Esophagus squamous epithelium (tissue), 4 donors: ENCODE results near the gene MMEL1.

Experiments used
- POLR2A ChIP-seq, 4 donors: fragments of 450-650 bp; IDR thresholded peaks; one replicate each; pipeline ENCODE4 v1.6.1; 2017; ENCODE audit warnings: antibody characterized with exemption in 4 of 4, mild to moderate bottlenecking in 4 of 4, moderate library complexity in 3 of 4
- TF ChIP-seq, protein P1 (sequence below), 6 experiments: fragments of 450-650 bp in 4 of 6; fragments of 200-600 bp in 2 of 6; sonication (generic) in 2 of 6; IDR thresholded peaks; one replicate each; pipeline ENCODE4 v1.5.1; 2016 to 2019; ENCODE audit warnings: antibody characterized with exemption in 6 of 6, mild to moderate bottlenecking in 4 of 6, moderate library complexity in 4 of 6

DNA sequence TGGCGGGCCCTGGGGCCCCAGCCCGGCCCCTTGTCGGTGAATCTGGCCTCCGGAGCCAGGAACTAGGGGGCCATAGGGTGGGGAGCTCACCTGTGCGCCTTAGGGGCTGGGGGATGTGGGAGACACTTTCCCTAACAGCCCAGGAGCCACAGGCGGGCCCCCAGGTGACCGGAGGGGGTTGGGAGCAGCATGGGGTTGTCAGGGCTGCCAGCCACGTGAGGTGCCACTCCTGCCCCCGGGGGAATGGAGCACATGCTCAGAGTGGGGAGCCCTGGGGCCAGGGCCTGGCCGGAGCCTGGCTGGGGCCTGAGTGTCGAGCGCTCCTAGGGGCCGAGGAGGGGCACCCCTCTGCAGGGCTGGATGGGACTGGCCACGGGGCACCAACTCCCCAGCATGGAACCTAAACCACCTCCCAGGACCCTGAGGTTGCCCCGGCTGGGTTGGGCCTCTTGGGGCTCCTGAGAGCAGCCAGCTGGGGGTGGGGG, 26.4 kb downstream of the MMEL1 start:
- TF ChIP-seq, protein P1, sequence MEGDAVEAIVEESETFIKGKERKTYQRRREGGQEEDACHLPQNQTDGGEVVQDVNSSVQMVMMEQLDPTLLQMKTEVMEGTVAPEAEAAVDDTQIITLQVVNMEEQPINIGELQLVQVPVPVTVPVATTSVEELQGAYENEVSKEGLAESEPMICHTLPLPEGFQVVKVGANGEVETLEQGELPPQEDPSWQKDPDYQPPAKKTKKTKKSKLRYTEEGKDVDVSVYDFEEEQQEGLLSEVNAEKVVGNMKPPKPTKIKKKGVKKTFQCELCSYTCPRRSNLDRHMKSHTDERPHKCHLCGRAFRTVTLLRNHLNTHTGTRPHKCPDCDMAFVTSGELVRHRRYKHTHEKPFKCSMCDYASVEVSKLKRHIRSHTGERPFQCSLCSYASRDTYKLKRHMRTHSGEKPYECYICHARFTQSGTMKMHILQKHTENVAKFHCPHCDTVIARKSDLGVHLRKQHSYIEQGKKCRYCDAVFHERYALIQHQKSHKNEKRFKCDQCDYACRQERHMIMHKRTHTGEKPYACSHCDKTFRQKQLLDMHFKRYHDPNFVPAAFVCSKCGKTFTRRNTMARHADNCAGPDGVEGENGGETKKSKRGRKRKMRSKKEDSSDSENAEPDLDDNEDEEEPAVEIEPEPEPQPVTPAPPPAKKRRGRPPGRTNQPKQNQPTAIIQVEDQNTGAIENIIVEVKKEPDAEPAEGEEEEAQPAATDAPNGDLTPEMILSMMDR (IDR thresholded peaks at IDR 0.05), result no peak
- TF ChIP-seq POLR2A (IDR thresholded peaks at IDR 0.05), result no peak
